Measurements from ENCODE around the gene HTD2.

- no peak for TF ChIP-seq POLR2A (IDR thresholded peaks at IDR 0.05; ENCODE audit: low read depth, low read length)
- no peak for TF ChIP-seq POLR2AphosphoS5 (IDR thresholded peaks at IDR 0.05; ENCODE audit: low read depth, low read length)
- no peak for TF ChIP-seq TAF1 (IDR thresholded peaks at IDR 0.05; ENCODE audit: borderline replicate concordance, low read depth, low read length)
Measured at GRCh38 chr3:58308728-58309127, 2.4 kb downstream of the HTD2 start.

Data from GM12892 (cell line).